HCEC 1CT (cell line): ENCODE data around the gene DOCK10.
"Not testable (repeated sequence)": the region's sequence is repeated elsewhere in the genome, so short reads cannot be mapped to it uniquely, and the experiment has no call there.

Experiments used
- DNase-seq: peaks from one replicate; pipeline ENCODE4 v3.0.0-alpha.2; 2017

Gene DOCK10

GRCh38 chr2:225041851-225042799 is at the start of gene DOCK10:
DOCK10 (minus strand) TSS chr2:225042468; CDS start chr2:225042374, 94 bp downstream.
- peak; percentile 64 for DNase-seq

GRCh38 chr2:225091336-225091735 is 49.1 kb upstream of the DOCK10 start:
- DNase-seq, result peak; percentile 95

GRCh38 chr2:225090746-225091145 is 48.5 kb upstream of the DOCK10 start:
- peak; percentile 44 for DNase-seq

GRCh38 chr2:225086915-225087314 is 44.6 kb upstream of the DOCK10 start:
- DNase-seq, result no peak

- no peak for DNase-seq
Measured at GRCh38 chr2:225086439-225086838, 44.2 kb upstream of the DOCK10 start.

- DNase-seq, result no peak
Measured at GRCh38 chr2:225083276-225083675, 41.0 kb upstream of the DOCK10 start.

GRCh38 chr2:225076125-225076524 is 33.9 kb upstream of the DOCK10 start:
- DNase-seq, result no peak

GRCh38 chr2:225074919-225075681 is 32.8 kb upstream of the DOCK10 start:
- no peak for DNase-seq

- DNase-seq, result no peak
Measured at GRCh38 chr2:225074366-225074765, 32.1 kb upstream of the DOCK10 start.

GRCh38 chr2:225073198-225073597 is 30.9 kb upstream of the DOCK10 start:
- no peak for DNase-seq

- no peak for DNase-seq
Measured at GRCh38 chr2:225072444-225072843, 30.2 kb upstream of the DOCK10 start.

- no peak for DNase-seq
Measured at GRCh38 chr2:225070811-225071210, 28.5 kb upstream of the DOCK10 start.

- DNase-seq, result no peak
Measured at GRCh38 chr2:225069966-225070365, 27.7 kb upstream of the DOCK10 start.

GRCh38 chr2:225069477-225069876 is 27.2 kb upstream of the DOCK10 start:
- DNase-seq, result no peak

GRCh38 chr2:225065882-225066281 is 23.6 kb upstream of the DOCK10 start:
- DNase-seq, result no peak

- no peak for DNase-seq
Measured at GRCh38 chr2:225064928-225065327, 22.7 kb upstream of the DOCK10 start.

- no peak for DNase-seq
Measured at GRCh38 chr2:225064362-225064761, 22.1 kb upstream of the DOCK10 start.

GRCh38 chr2:225056330-225057073 is 14.2 kb upstream of the DOCK10 start:
- DNase-seq, result peak; percentile 47

- DNase-seq, result no peak
Measured at GRCh38 chr2:225055714-225056113, 13.4 kb upstream of the DOCK10 start.

- DNase-seq, result no peak
Measured at GRCh38 chr2:225052703-225053102, 10.4 kb upstream of the DOCK10 start.

GRCh38 chr2:225047502-225047901 is 5.2 kb upstream of the DOCK10 start:
- not testable (repeated sequence) for DNase-seq

GRCh38 chr2:225042800-225043167 is 516 bp upstream of the DOCK10 start:
- DNase-seq, result no peak

GRCh38 chr2:225041207-225041850 is 939 bp downstream of the DOCK10 start:
- DNase-seq, result peak; percentile 64
